Pancreas (tissue), 10 donors: ENCODE data around the gene AMOTL2. TPM values are rescaled to one million over a fixed set of nuclear protein-coding genes. Genes with fewer than 3 reads are reported as not detected.

ENCODE experiments used
- ATAC-seq, 4 donors: fragments of 200-7000 bp; cut with Tn5 transposase; one replicate each; pipeline versions ENCODE4 v1.8.0 to v1.9.1; 2020; ENCODE audit warnings: mild to moderate bottlenecking in 4 of 4, moderate library complexity in 4 of 4
- DNase-seq, 6 donors: peaks; one replicate each; pipeline ENCODE4 v3.0.0-alpha.2; 2020
- FAIRE-seq: peaks from 2 replicates; lab custom pipeline; 2012; peaks lifted over from hg19 to GRCh38; lab: Jason Lieb, UNC
- H3K27ac ChIP-seq, 4 donors: fragments of 200-600 bp; sonication (generic); 1 replicate in 3 of 4; 2 replicates in 1 of 4; pipeline versions ENCODE4 v1.5.0 to v1.8.0; 2020
- H3K27me3 ChIP-seq, 4 donors: fragments of 200-600 bp; one replicate each; pipeline ENCODE4 v1.8.0; 2021
- H3K36me3 ChIP-seq, 3 donors: fragments of 200-600 bp; sonication (generic) in 1 of 3; one replicate each; pipeline versions ENCODE4 v1.5.0 to v1.8.0; 2020 to 2021
- H3K4me1 ChIP-seq, 3 donors: fragments of 200-600 bp; one replicate each; pipeline ENCODE4 v1.8.0; 2021
- H3K4me3 ChIP-seq, 4 donors: fragments of 200-600 bp; sonication (generic) in 2 of 4; one replicate each; pipeline versions ENCODE4 v1.5.0 to v1.8.0; 2020 to 2021
- H3K9me3 ChIP-seq, 4 donors: fragments of 200-600 bp; one replicate each; pipeline ENCODE4 v1.8.0; 2021
- WGBS, 2 donors: extraction: QIAGEN DNeasy Blood & Tissue Kit; methylation state at CpG; one replicate each; pipeline ENCODE4 v1.1.7; 2013; 5-methylcytosine and 5-hydroxymethylcytosine counted together
- intact Hi-C, 3 donors: fragments of 100-400 bp; cut with DNase I; formaldehyde crosslinking; loops; one replicate each; pipeline versions ENCODE4 v1.11.1 to v1.14.2; 2022
- polyA plus RNA-seq, 2 donors: library from polyadenylated mRNA; stranded (reverse); fragments of 200-250 nt; gene quantifications; one replicate each; pipeline ENCODE4 v1.2.3, GENCODE V29; 2013
- total RNA-seq, 6 donors: library from RNA; stranded (reverse); fragmentation: NEBNext Ultra II Directional in 4 of 6; extraction: Animal tissue kit (Norgen Biotek cat#: 25700) in 4 of 6; gene quantifications; one replicate each; pipeline versions ENCODE4 v1.2.1 to v1.2.4, GENCODE V29; 2021 to 2023
- TF ChIP-seq, protein P1 (sequence below), 4 donors: fragments of 200-600 bp; sonication (generic) in 3 of 4; IDR thresholded peaks; one replicate each; pipeline versions ENCODE4 v1.5.0 to v1.8.0; 2021; ENCODE audit warnings: antibody characterized with exemption in 4 of 4
- donor health status: healthy with polysubstance abuse.
- donor health status: DM: no; HTN: no; CAD: no; lungs with moderate emphysema.
- donor health status: DM: no; HTN: no; CAD: no.
- donor health status: control.
- donor health status: control.
- donor health status: Bipolar disorder and iron deficiency.
- donor health status: DM: yes; HTN: yes; CAD: no.
- donor health status: DM: no; HTN: no; CAD: no.
- donor health status: DM: no; HTN: no; CAD: no.
- donor health status: DM: yes; HTN: yes; CAD: no.

AMOTL2 gene
- total and polyA plus RNA-seq, 8 donors: 11.9 to 35.7 (median 28.9) TPM

DNA sequence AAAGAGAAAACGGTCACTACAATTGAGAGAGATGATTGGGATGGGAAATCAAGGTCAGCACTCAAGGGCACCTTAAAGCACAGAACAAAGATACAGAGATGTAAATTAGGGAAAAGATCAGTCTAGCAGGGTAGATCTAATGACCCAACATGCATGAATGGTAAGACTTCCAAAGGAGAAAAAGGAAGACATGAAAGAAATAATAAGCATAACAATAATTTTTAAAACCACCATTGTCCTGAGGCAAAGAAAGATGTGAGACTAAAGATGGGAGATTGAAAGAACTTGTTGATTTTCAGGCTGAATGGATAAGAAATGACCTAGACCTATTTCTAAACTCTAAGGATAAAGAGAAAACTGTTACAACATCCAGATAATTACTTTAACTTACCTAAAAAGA, 34.8 kb upstream of the AMOTL2 start:
- intact Hi-C loops: no loop called here
- Histone ChIP-seq H3K27ac (no peak overlapping the region), H3K4me1 (peaks cover 0 to 4% (median 3%) of the 10 kb centered on the region in 3 donors), H3K4me3 (no peak overlapping the region), H3K27me3 (no peaks in the 10 kb centered on the region), H3K9me3 (no peaks in the 10 kb centered on the region), H3K36me3 (no peaks in the 10 kb centered on the region)
- TF ChIP-seq, protein P1, sequence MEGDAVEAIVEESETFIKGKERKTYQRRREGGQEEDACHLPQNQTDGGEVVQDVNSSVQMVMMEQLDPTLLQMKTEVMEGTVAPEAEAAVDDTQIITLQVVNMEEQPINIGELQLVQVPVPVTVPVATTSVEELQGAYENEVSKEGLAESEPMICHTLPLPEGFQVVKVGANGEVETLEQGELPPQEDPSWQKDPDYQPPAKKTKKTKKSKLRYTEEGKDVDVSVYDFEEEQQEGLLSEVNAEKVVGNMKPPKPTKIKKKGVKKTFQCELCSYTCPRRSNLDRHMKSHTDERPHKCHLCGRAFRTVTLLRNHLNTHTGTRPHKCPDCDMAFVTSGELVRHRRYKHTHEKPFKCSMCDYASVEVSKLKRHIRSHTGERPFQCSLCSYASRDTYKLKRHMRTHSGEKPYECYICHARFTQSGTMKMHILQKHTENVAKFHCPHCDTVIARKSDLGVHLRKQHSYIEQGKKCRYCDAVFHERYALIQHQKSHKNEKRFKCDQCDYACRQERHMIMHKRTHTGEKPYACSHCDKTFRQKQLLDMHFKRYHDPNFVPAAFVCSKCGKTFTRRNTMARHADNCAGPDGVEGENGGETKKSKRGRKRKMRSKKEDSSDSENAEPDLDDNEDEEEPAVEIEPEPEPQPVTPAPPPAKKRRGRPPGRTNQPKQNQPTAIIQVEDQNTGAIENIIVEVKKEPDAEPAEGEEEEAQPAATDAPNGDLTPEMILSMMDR (IDR thresholded peaks at IDR 0.05): no peak
- DNase-seq (no peak), FAIRE-seq (no peak), ATAC-seq (no peak)
- 44 to 51% methylated on average over 1 of the region's 1 CpG for WGBS, 2 donors

GRCh38 chr3:134407239-134407625, 33.0 kb upstream of the AMOTL2 start:
- intact Hi-C loops: no loop called here
- 85 to 88% methylated on average over 6 of the region's 6 CpGs for WGBS, 2 donors
- DNase-seq (no peak), ATAC-seq (peak in 2 of 4 donors; percentile 35 to 48), FAIRE-seq (no peak)
- Histone ChIP-seq H3K4me1 (peaks cover 0 to 4% (median 3%) of the 10 kb centered on the region in 3 donors), H3K36me3 (no peaks in the 10 kb centered on the region), H3K27ac (no peak overlapping the region), H3K27me3 (no peaks in the 10 kb centered on the region), H3K9me3 (no peaks in the 10 kb centered on the region), H3K4me3 (no peak overlapping the region)
- TF ChIP-seq, protein P1 (IDR thresholded peaks at IDR 0.05): no peak

DNA sequence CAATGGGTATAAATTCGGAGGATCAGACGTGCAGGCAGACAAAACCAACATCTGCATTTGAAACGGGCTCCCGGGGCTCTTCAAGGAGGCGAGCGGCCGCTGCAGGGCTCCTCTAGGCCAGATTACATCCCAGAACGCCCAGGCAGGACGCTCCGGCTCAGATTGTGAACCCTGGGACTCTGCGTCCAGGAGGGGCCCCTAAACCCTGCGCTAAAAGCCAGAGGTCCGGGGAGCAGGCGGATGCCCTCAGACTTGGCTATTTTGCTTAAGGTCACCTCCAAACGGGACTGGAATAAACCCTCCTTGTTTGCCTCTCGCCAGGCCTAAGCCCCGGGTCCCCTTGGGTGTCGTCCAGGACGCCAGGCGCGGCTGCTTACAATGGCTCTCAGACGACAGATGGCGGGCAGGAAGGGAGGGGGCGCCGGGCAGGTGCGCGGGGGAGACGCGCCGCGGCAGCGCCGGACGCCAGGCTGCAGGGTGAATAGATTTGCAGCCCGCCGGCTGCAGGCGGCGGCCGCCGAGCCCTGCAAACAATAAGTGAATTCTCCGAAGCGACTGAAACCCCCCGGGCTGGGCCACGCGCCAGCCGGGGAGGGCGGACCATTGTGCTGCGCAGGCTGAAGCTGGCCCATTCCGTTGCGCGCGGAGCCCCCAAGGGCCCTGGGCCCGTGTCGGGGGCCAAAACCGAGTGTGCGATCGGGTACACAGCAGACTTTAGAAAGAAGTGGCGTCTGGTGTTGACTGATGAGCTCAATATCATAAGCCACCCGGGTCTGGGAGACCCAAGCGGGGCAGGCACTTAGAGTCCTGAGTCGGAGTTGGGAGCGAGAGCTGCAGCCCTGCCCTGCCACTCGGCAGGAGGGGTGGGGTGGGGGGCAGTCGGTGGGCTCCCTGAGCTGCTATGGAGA, 32.3 kb upstream of the AMOTL2 start:
- Histone ChIP-seq H3K4me3 (peak overlapping the region; percentile 8 to 43 (median 26)), H3K9me3 (no peaks in the 10 kb centered on the region), H3K27me3 (no peaks in the 10 kb centered on the region), H3K36me3 (no peaks in the 10 kb centered on the region), H3K27ac (no peak overlapping the region), H3K4me1 (peaks cover 0 to 4% (median 3%) of the 10 kb centered on the region in 3 donors)
- DNase-seq (peak; percentile 62 to 88 (median 70)), ATAC-seq (peak; percentile 86 to 93 (median 91)), FAIRE-seq (no peak)
- intact Hi-C loops: no loop called here
- WGBS, 2 donors: 12 to 15% methylated on average over 60 to 64 of the region's 64 CpGs
- TF ChIP-seq, protein P1 (IDR thresholded peaks at IDR 0.05): no peak

- intact Hi-C loops: no loop called here
- no peaks in the 10 kb centered on the region for H3K9me3 ChIP-seq
- no peak overlapping the region for H3K27ac ChIP-seq
- DNase-seq: no peak
- H3K4me1 ChIP-seq: peaks cover 0 to 4% (median 3%) of the 10 kb centered on the region in 3 donors
- 94 to 97% methylated on average over 4 of the region's 4 CpGs for WGBS, 2 donors
- no peaks in the 10 kb centered on the region for H3K27me3 ChIP-seq
- H3K4me3 ChIP-seq: no peak overlapping the region
- FAIRE-seq: no peak
- H3K36me3 ChIP-seq: no peaks in the 10 kb centered on the region
- TF ChIP-seq, protein P1 (IDR thresholded peaks at IDR 0.05): no peak
- ATAC-seq: no peak
Observed at GRCh38 chr3:134404366-134404885, 30.2 kb upstream of the AMOTL2 start.
